H9 (cell line): ENCODE results near the gene BRD3OS. TPM values are rescaled to one million over a fixed set of nuclear protein-coding genes. Genes with fewer than 3 reads are reported as not detected.

Experiments
- DNase-seq: peaks from one replicate; pipeline ENCODE4 v3.0.0-alpha.2; 2017
- H2AFZ ChIP-seq: one replicate; pipeline ENCODE4 v1.6.1; 2013; ENCODE audit warnings: mild to moderate bottlenecking, low read length, control low read depth, moderate library complexity
- H2AK5ac ChIP-seq: 2 replicates; pipeline ENCODE4 v1.6.1; 2013; ENCODE audit warnings: low read length, control low read depth, mixed read lengths; ENCODE audit not compliant: insufficient read length
- H2BK120ac ChIP-seq: one replicate; pipeline ENCODE4 v1.6.1; 2013; ENCODE audit warnings: low read depth, mild to moderate bottlenecking, low read length, control low read depth, inconsistent platforms; ENCODE audit not compliant: poor library complexity, severe bottlenecking
- H2BK12ac ChIP-seq: 2 replicates; pipeline ENCODE4 v1.6.1; 2013; ENCODE audit warnings: low read length, control low read depth, mixed read lengths, low read depth; ENCODE audit not compliant: insufficient read length
- H2BK15ac ChIP-seq: 2 replicates; pipeline ENCODE4 v1.6.1; 2013; ENCODE audit warnings: low read depth, low read length, control low read depth
- H2BK20ac ChIP-seq: one replicate; pipeline ENCODE4 v1.6.1; 2013; ENCODE audit warnings: low read depth, mild to moderate bottlenecking, low read length, control low read depth, inconsistent platforms; ENCODE audit not compliant: poor library complexity, severe bottlenecking
- H2BK5ac ChIP-seq: 2 replicates; pipeline ENCODE4 v1.6.1; 2013; ENCODE audit warnings: low read length, control low read depth, mixed read lengths; ENCODE audit not compliant: insufficient read length
- H3K14ac ChIP-seq: 2 replicates; pipeline ENCODE4 v1.6.1; 2013; ENCODE audit warnings: low read length, control low read depth; ENCODE audit not compliant: insufficient read depth
- H3K18ac ChIP-seq: 2 replicates; pipeline ENCODE4 v1.6.1; 2013; ENCODE audit warnings: low read depth, mild to moderate bottlenecking, mixed read lengths, low read length, control low read depth; ENCODE audit not compliant: insufficient read length
- H3K23ac ChIP-seq: 2 replicates; pipeline ENCODE4 v1.6.1; 2013; ENCODE audit warnings: low read length, control low read depth, mixed read lengths, low read depth; ENCODE audit not compliant: insufficient read length
- H3K23me2 ChIP-seq: 2 replicates; pipeline ENCODE4 v1.6.1; 2013; ENCODE audit warnings: low read depth, mild to moderate bottlenecking, mixed read lengths, low read length, control low read depth; ENCODE audit not compliant: insufficient read length, poor library complexity, severe bottlenecking
- H3K27ac ChIP-seq: 2 replicates; pipeline ENCODE4 v1.5.1; 2013; ENCODE audit warnings: low read length, control low read depth, mixed read lengths, low read depth; ENCODE audit not compliant: insufficient read length
- H3K27me3 ChIP-seq: 2 replicates; pipeline ENCODE4 v1.6.1; 2013; ENCODE audit warnings: low read length, control low read depth, inconsistent platforms; ENCODE audit not compliant: insufficient read depth
- H3K4ac ChIP-seq: 2 replicates; pipeline ENCODE4 v1.6.1; 2013; ENCODE audit warnings: low read depth, mild to moderate bottlenecking, control low read depth, inconsistent platforms, low read length, moderate library complexity
- H3K4me1 ChIP-seq: 2 replicates; pipeline ENCODE4 v1.6.1; 2013; ENCODE audit warnings: low read length, control low read depth, inconsistent platforms; ENCODE audit not compliant: insufficient read depth
- H3K4me2 ChIP-seq: 2 replicates; pipeline ENCODE4 v1.6.1; 2013; ENCODE audit warnings: low read length, control low read depth, mixed read lengths; ENCODE audit not compliant: insufficient read length, insufficient read depth
- H3K56ac ChIP-seq: 2 replicates; pipeline ENCODE4 v1.6.1; 2013; ENCODE audit warnings: low read depth, mild to moderate bottlenecking, mixed read lengths, low read length, control low read depth; ENCODE audit not compliant: insufficient read length
- H3K79me1 ChIP-seq: 2 replicates; pipeline ENCODE4 v1.6.1; 2013; ENCODE audit warnings: low read depth, mild to moderate bottlenecking, moderate library complexity, low read length, control low read depth, inconsistent platforms; ENCODE audit not compliant: insufficient read depth, poor library complexity, severe bottlenecking
- H3K79me2 ChIP-seq: 2 replicates; pipeline ENCODE4 v1.6.1; 2013; ENCODE audit warnings: low read length, control low read depth, inconsistent platforms; ENCODE audit not compliant: insufficient read depth
- H3K9ac ChIP-seq: 2 replicates; pipeline ENCODE4 v1.6.1; 2013; ENCODE audit warnings: low read length, control low read depth, mixed read lengths; ENCODE audit not compliant: insufficient read length; ENCODE audit errors: extremely low read depth
- H3K9me3 ChIP-seq: one replicate; pipeline ENCODE4 v1.6.1; 2013; ENCODE audit warnings: low read depth, low read length, inconsistent platforms; ENCODE audit not compliant: control insufficient read depth
- H3T11ph ChIP-seq: one replicate; pipeline ENCODE4 v1.6.1; 2013; ENCODE audit warnings: mild to moderate bottlenecking, low read length, control low read depth, inconsistent platforms
- H4K20me1 ChIP-seq: one replicate; pipeline ENCODE4 v1.6.1; 2013; ENCODE audit not compliant: control insufficient read depth, insufficient read length, insufficient read depth
- H4K5ac ChIP-seq: 2 replicates; pipeline ENCODE4 v1.6.1; 2013; ENCODE audit warnings: low read depth, mild to moderate bottlenecking, mixed read lengths, low read length, control low read depth; ENCODE audit not compliant: insufficient read length
- H4K8ac ChIP-seq: replicated peaks from 2 replicates; pipeline ENCODE4 v1.6.1; 2013; ENCODE audit warnings: low read length, control low read depth, mixed read lengths, low read depth; ENCODE audit not compliant: insufficient read length
- H4K91ac ChIP-seq: 2 replicates; pipeline ENCODE4 v1.6.1; 2013; ENCODE audit warnings: low read depth, mild to moderate bottlenecking, moderate library complexity, mixed read lengths, low read length, control low read depth; ENCODE audit not compliant: insufficient read length
- H3K27ac Mint-ChIP-seq, 3 experiments: 2 replicates in 2 of 3; 3 replicates in 1 of 3; pipeline ENCODE4 v1.8.0; 2020 to 2021; ENCODE audit warnings: mixed read lengths in 3 of 3, mild to moderate bottlenecking in 1 of 3, moderate library complexity in 1 of 3
- H3K27me3 Mint-ChIP-seq: 2 replicates; pipeline ENCODE4 v1.8.0; 2021; ENCODE audit warnings: low read depth, mild to moderate bottlenecking, moderate library complexity, mixed read lengths
- H3K36me3 Mint-ChIP-seq, 3 experiments: 2 replicates in 2 of 3; 3 replicates in 1 of 3; pipeline ENCODE4 v1.8.0; 2020 to 2021; ENCODE audit warnings: low read depth in 3 of 3, mixed read lengths in 3 of 3; ENCODE audit not compliant: insufficient read depth in 1 of 3
- H3K4me1 Mint-ChIP-seq, 2 experiments: 2 replicates each; pipeline ENCODE4 v1.8.0; 2020; ENCODE audit warnings: mixed read lengths in 2 of 2
- H3K4me3 Mint-ChIP-seq, 2 experiments: 2 replicates in 1 of 2; 3 replicates in 1 of 2; pipeline ENCODE4 v1.8.0; 2020 to 2021; ENCODE audit warnings: mild to moderate bottlenecking in 2 of 2, mixed read lengths in 2 of 2, moderate library complexity in 1 of 2
- H3K9me3 Mint-ChIP-seq, 2 experiments: 2 replicates in 1 of 2; 3 replicates in 1 of 2; pipeline ENCODE4 v1.8.0; 2020; ENCODE audit warnings: mild to moderate bottlenecking in 2 of 2, mixed read lengths in 2 of 2, moderate library complexity in 1 of 2
- CTCF ChIP-seq: fragments of 200-600 bp; sonication (generic); conservative IDR thresholded peaks from 3 replicates; pipeline ENCODE4 v1.8.0; 2021; ENCODE audit warnings: antibody characterized with exemption, mild to moderate bottlenecking
- WGBS: extraction: QIAGEN DNeasy Blood & Tissue Kit; methylation state at CpG from one replicate; pipeline ENCODE4 v1.1.7; 2013; ENCODE audit warnings: missing lambda C conversion rate, low lambda C conversion rate, mixed read lengths; ENCODE audit not compliant: insufficient read length; ENCODE audit errors: extremely low coverage; 5-methylcytosine and 5-hydroxymethylcytosine counted together
- total RNA-seq: library from RNA; stranded (reverse); gene quantifications from 2 replicates; pipeline ENCODE4 v1.2.1, GENCODE V29; 2021

Gene BRD3OS
- total RNA-seq, 1 experiment from 2014 or later, result 16.4 TPM

DNA sequence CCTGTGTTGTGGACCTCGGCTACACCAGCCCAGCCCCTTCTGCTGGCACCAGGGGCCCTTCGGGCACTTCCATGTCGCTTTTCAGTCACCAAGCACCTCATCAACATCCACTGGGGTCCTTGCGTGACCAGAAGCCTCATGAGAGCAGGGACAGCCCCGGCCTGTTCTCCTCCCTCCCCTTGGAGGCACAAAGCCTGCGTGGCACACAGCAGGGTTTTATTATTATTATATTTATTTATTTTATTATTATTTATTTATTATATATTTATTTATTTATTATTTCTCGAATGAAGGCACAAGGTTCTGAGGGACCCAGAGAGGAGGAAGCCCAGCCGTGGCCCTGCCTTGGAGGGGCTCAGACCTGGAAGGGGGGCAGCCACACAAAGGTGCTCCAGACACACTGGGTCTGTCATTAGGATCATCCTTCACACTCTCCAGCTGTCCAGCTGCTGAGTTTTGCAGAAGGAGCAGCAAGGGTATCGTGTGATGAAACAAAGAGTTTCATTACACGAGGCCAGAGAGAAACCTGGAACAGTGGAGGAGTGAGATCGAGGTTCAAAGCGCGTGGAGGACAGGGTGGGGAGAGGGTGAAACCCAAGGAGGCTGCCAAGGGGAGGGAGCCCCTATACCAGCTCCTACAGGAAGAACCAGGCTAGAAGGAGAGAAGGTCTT lies 38.4 kb upstream of the BRD3OS start:
- H3K4me2 ChIP-seq, result no peak overlapping the region
- no peak overlapping the region for H3K27ac ChIP-seq
- no peaks in the 10 kb centered on the region for H3K27me3 ChIP-seq
- H3K36me3 Mint-ChIP-seq, result peaks cover 0 to 5% (median 5%) of the 10 kb centered on the region in 3 experiments; a peak in 3 of 7 replicates
- peaks cover 6% of the 10 kb centered on the region for H3K23me2 ChIP-seq
- no peak overlapping the region for H4K8ac ChIP-seq
- peaks cover 36 to 45% of the 10 kb centered on the region in 2 experiments for H3K4me1 Mint-ChIP-seq
- H3K4me3 Mint-ChIP-seq, result no peak overlapping the region
- H2BK20ac ChIP-seq, result no peak overlapping the region
- peak overlapping the region in 2 of 3 experiments; percentile 52 to 93; a peak in 4 of 7 replicates for H3K27ac Mint-ChIP-seq
- no peak overlapping the region for H3K18ac ChIP-seq
- H2BK5ac ChIP-seq, result no peak overlapping the region
- DNase-seq, result no peak
- no peak for TF ChIP-seq CTCF
- H3K9me3 ChIP-seq, result no peaks in the 10 kb centered on the region
- no peak overlapping the region for H3K4ac ChIP-seq
- H3K56ac ChIP-seq, result no peak overlapping the region
- no peak overlapping the region for H4K5ac ChIP-seq
- H2BK120ac ChIP-seq, result no peak overlapping the region
- H4K91ac ChIP-seq, result no peak overlapping the region
- no peak overlapping the region for H2AFZ ChIP-seq
- H3K27me3 Mint-ChIP-seq, result no peaks in the 10 kb centered on the region
- H2BK15ac ChIP-seq, result no peak overlapping the region
- no peak overlapping the region for H2BK12ac ChIP-seq
- H3K14ac ChIP-seq, result no peak overlapping the region
- no peaks in the 10 kb centered on the region for H4K20me1 ChIP-seq
- H3K79me1 ChIP-seq, result peaks cover 8% of the 10 kb centered on the region
- no peak overlapping the region for H2AK5ac ChIP-seq
- H3T11ph ChIP-seq, result no peak overlapping the region
- peaks cover 38% of the 10 kb centered on the region; the same call in 1 of the 2 replicates for H3K79me2 ChIP-seq
- H3K4me1 ChIP-seq, result no peaks in the 10 kb centered on the region; the same call in 1 of the 2 replicates
- no peak overlapping the region for H3K23ac ChIP-seq
- no peak overlapping the region for H3K9ac ChIP-seq
- H3K9me3 Mint-ChIP-seq, result no peaks in the 10 kb centered on the region; a peak in 1 of 5 replicates
- no CpG with 5 or more reads among the region's 13 CpGs for WGBS
